ENCODE measurements around the gene RNF167.
A peak's percentile ranks its signal among the peaks of the same experiment; 100 is the strongest.

RNF167 gene

GRCh38 chr17:4953451-4953961, 13.4 kb downstream of the RNF167 start:
- DNase-seq (ENCODE audit: low read depth) = no peak

DNA sequence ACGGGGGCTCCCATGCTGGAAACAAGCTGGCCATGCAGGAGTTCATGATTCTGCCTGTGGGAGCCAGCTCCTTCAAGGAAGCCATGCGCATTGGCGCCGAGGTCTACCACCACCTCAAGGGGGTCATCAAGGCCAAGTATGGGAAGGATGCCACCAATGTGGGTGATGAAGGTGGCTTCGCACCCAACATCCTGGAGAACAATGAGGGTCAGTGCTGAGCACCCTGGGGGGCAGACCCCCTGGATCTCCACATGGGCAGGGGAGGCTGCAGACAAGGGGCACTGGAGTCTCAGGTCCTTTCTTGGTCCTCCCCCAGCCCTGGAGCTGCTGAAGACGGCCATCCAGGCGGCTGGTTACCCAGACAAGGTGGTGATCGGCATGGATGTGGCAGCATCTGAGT, 15.0 kb downstream of the RNF167 start:
- no peak for DNase-seq (ENCODE audit: low read depth)

DNA sequence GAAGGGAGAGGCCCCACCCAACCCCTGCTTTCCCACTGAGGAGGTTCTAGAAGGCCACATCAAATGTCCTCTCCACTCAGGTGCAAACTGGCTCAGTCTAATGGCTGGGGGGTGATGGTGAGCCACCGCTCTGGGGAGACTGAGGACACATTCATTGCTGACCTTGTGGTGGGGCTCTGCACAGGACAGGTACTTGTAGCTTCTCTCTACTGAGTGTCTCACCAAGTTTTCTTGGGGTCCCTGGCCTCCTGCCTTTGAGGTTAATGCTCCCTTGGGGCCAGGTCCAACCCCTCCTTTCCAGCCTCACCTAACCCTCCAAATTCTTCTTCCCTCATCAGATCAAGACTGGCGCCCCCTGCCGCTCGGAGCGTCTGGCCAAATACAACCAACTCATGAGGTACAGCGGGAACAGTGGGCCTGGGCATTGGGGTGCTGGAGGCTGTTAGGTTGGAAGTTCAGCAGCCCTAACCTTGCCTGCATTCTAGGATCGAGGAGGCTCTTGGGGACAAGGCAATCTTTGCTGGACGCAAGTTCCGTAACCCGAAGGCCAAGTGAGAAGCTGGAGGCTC, 16.5 kb downstream of the RNF167 start:
- no peak for DNase-seq (ENCODE audit: low read depth)

GRCh38 chr17:4958102-4958501, 18.0 kb downstream of the RNF167 start:
- no peak for DNase-seq (ENCODE audit: low read depth)

DNA sequence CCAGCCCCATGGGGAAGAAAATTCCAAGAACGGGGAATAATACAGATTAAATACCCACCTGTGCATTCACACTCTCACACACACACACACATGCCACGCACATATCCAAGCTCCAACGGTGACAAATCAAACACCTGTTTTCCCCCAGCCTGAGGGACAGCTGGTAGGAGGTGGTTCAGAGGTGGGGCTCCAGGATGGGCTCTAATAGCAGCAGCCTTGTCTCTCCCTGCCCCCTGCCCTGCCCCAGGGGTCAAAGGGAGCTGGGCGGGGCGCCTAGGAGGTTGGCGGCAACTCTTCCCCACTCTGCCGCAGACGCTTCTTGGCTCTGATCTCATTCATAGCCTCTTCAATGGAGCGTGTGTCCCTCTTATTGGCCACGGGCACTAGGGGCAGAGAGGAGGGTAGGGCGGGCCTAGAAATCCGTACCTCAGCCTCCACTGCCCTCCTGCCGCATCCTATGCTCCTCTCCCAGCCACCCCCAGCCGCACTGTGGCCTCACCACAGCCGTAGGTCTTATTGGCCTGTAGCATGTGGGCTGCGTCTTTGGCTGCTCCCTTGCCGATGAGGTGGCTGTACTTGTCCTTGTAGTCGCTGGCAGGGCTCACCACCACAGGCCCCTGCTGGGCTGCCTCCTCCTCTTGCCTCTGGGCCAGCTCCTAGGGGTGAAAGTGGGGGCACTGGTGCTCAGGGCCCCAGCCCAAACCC, 19.3 kb downstream of the RNF167 start:
- no peak for DNase-seq (ENCODE audit: low read depth)

DNA sequence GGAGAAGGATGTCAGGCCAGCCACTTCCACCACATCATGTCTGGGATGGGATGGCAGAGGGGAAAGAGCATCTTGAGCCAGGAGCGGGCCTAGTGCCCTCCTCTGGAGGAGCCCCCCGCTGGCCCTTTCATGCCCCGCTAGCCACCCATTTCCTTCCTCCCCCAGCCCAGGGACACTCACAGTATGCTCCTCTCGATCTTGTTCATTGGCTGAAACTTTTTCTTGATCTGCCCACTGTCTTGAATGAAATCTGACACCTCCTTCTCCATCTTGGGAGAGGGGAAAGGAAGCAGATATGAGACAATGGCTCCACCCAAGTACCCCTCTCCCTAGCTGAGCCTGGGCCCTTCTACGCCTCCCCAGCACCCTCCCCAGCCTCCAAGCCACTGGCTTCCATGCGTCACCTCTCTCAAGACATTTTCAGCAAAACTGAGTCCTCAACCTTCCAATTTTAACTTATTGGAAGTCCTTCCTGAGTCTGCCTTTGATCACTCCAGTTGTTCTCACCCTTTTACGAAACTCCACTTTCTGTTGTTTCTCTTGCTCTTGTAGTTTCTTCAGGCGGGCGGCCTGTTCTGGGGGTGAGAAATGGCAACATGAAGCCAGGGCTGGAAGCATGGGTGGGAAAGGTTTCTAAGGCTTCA, 20.3 kb downstream of the RNF167 start:
- DNase-seq (ENCODE audit: low read depth) = no peak

- DNase-seq (ENCODE audit: low read depth) = no peak
Observed at GRCh38 chr17:4965311-4965986, 25.4 kb downstream of the RNF167 start.

GRCh38 chr17:4966844-4967538, 26.9 kb downstream of the RNF167 start:
- DNase-seq (ENCODE audit: low read depth) = peak; percentile 83

DNA sequence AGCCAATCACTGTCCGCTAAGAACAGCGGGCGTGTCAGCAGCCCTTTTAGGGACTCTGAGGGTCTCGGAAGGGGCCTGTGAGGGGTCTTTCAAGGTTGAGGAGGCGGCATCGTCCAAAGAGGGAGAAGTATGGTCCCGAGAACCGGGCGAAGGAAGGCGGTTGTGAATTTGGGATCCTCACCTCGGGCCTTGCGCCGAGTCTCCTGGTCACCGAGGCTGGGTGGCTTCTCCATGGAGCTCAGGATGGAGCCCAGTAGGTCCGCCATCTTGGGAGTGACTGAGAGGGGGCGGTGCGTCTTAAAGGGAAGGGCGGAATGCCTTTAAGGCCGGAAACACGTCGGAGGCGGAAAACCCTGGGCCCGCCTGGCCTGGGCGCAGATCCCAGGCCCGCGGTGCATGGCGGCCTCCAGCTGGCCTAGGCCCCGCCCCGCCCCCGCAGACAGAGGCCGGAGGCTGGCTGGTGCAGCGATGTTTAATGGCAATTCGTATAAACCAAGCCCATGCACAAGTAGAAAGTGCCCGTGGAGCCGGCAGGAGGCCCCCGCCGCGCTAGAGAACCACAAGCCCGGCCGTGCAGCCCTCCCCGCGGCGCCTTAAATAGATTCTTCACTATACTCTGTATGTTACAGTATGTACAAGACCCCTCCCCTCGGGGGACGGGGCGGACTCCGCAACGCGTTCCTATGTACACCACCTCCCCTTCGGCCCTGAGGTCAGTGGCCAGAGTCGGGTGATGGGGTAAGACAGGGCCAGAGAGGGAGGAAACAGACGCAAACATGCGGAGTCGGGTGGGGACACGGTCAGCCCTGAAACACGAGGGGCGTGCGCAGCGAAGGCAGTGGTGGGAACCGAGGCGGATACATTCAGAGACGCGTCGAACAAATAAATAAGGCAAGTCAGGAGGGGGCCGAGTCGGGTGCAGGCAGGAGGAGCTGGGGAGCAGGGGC, 27.7 kb downstream of the RNF167 start, which contains the start of gene SPAG7:
Gene SPAG7, minus strand, starts transcription at position 279 of the 947 bp plus-strand sequence. Its CDS starts 13 bp downstream, at position 266.
- DNase-seq (ENCODE audit: low read depth) = peak; percentile 83

DNA sequence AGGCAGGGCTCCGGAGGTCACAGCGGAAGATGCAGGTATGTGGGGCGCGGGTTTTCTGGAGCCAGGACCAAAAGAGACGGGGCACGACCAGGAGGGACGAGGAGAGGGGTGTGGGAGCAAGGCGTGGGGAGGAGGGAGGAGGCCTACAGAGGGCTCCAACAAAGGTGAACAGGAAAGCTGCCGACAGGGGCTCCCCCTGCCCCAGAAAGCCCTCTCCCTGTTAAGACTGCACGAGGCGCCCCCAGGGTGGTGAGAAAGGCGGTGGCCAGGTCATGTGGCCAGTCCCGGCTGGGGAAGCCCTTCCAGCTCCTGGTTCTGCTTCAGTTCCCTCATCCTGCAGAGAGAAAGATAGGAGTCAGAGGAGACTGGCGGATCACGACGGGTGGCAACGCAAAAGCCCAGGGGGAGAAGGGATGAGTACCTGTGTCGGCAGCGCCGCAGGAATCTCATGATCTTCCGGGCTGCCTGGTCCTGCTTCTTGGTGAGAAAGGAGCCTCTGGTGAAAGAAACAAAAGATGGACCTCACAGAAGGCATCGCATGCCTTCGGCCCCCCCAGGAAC, 28.5 kb downstream of the RNF167 start:
- no peak for DNase-seq (ENCODE audit: low read depth)

DNA sequence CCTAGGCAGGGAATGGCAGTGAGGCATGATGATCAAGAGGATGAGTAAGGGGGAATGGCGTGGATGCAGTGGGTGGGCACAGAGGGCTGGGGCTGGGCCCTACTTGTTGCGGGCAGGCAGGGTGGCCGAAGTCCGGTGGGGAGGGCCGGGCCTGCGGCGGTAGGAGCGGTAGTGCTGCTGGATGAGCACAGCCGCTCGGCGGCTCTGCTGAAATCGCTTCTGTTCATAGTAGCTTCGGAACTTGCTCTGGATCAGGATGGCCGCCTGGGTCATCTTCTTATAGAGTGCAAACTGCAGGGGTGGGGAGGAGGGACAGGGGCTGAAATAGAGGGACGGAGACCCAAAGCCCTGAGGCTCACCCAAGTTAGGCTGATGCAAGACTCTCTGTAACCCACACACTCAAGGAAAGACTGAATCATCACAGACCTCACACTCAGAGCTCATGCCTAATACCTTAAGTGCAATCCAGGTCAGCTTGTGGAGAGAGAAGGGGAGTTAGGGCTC, 29.0 kb downstream of the RNF167 start:
- DNase-seq (ENCODE audit: low read depth) = no peak

DNA sequence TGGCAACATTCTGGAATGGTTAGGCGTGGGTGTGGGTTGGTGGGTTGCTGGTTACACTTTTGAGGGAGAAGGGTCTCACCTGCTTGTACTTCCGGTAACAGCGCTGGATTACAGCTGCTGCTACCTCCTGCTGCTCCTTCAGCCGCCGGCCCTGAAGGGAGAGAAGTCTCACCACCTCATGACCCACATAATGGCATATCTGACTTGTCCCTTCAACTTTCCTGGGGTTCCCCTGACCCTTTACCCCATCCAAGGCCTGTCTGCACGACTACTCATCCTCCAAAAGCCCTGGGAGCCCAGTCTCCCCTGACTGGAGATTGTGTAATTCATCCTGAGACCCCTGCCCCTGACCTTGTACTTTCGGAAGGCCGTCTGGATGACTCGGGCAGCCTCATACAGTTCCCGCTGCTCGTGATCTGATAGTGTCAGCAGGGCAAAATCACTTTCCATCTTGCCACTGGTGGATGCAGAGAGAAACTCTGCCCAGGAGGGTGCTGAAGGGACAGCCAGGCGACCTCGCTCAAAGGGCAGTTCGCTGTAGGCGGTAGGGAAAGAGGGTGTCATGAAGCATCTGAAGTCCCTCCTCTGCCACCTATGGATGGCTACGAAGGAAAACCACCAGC, 29.6 kb downstream of the RNF167 start:
- DNase-seq (ENCODE audit: low read depth) = no peak

DNA sequence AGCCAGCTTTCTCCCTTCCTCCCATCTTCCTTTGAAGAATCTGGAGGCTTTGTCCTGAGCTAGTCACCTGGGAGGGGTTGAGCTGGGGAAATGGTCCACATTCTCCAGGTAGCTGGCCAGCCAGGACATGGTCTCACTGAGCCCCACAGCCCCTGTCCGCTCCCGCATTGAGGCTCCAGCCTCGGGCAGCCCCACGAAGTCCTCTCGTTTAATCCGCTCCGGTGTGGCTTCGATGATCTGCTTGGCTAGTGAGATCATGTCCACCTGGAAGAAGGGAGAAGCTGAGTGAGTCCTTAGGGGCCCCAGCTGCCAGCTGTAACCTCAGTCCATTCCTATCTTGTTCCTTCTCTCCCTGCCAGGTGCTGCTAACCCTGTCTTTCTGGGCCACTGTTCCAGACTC, 30.2 kb downstream of the RNF167 start:
- no peak for DNase-seq (ENCODE audit: low read depth)

DNA sequence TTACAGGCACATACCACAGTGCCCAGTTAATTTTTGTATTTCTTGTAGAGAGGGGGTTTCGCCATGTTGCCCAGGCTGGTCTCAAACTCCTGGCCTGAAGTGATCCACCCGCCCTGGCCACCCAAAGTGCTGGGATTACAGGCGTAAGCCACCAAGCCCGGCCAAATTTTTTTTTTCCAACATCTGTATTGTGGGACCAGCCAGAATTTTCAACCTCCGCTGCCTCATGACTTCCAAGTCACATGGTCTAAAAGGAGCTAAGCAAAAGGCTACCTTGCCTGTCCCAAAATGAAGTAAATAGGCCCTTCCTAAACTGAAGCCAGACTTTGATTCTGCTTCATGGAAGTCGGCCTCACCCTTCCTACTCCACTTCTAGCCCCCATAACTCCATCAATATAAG, 31.8 kb downstream of the RNF167 start:
- no peak for DNase-seq (ENCODE audit: low read depth)

- no peak for DNase-seq (ENCODE audit: low read depth)
Observed at GRCh38 chr17:4972322-4972721, 32.3 kb downstream of the RNF167 start.

DNA sequence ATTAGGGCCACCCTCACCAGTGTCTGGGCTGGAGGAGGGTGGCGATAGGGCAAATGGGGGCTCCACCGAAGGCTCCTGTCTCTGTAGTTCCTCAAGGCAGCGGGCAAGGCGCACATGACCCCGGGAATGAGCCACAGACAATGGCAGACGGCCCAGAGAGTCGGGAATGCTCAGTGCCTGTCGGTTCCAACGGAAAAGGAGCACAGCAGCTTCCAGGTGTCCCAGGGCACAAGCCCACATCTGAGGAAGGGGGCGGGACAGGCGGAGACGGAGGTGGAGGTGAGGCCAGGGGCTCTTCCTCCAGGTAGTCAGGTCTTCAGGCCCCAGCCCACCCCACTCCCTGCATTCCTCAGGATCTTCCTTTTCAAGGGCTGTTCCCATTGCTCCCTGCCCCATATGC, 32.7 kb downstream of the RNF167 start:
- no peak for DNase-seq (ENCODE audit: low read depth)

- DNase-seq (ENCODE audit: low read depth) = no peak
Observed at GRCh38 chr17:4973256-4974114, 33.4 kb downstream of the RNF167 start.

GRCh38 chr17:4974115-4974670, 34.1 kb downstream of the RNF167 start:
- DNase-seq (ENCODE audit: low read depth) = no peak

GRCh38 chr17:4978726-4979125, 38.7 kb downstream of the RNF167 start:
- no peak for DNase-seq (ENCODE audit: low read depth)

Measured in stimulated activated CD4-positive, alpha-beta T cell treated with anti-CD3 and anti-CD28 coated beads, Interleukin-2, amount 100 ng/mL, for 4 hours (primary cell).